ENCODE results near the gene NPAS2. TPM values are rescaled to one million over a fixed set of nuclear protein-coding genes. Genes with fewer than 3 reads are reported as not detected.

NPAS2 gene
- total and polyA plus RNA-seq, 2 donors from 2014 or later, result 8.4 to 44.5 TPM

- TF ChIP-seq CTCF (IDR thresholded peaks at IDR 0.05; ENCODE audit: borderline replicate concordance, extremely low read depth, insufficient read depth), result no peak
- no peak overlapping the region for H3K27ac ChIP-seq (ENCODE audit: low read depth in 2 of 2, low read length in 2 of 2)
Measured at GRCh38 chr2:100938031-100939026, 118.4 kb downstream of the NPAS2 start.

GRCh38 chr2:100939445-100939844 lies 119.5 kb downstream of the NPAS2 start:
- TF ChIP-seq CTCF (IDR thresholded peaks at IDR 0.05; ENCODE audit: borderline replicate concordance, extremely low read depth, insufficient read depth), result no peak
- FAIRE-seq (no peak), DNase-seq (no peak)
- no peak overlapping the region for H3K4me3 ChIP-seq (ENCODE audit: low read length in 3 of 3)
- no peaks in the 10 kb centered on the region for H3K27me3 ChIP-seq (ENCODE audit: control insufficient read depth, insufficient read depth, low read length)
- intact Hi-C loops (cut with DNase I), result no loop called here
- H3K9me3 ChIP-seq (ENCODE audit: control insufficient read depth in 2 of 3, insufficient read depth in 1 of 3, low read length in 3 of 3), result no peaks in the 10 kb centered on the region
- no peak overlapping the region for H3K27ac ChIP-seq (ENCODE audit: low read depth in 2 of 2, low read length in 2 of 2)
- H3K4me1 ChIP-seq (ENCODE audit: control insufficient read depth in 2 of 3, insufficient read depth in 2 of 3, low read depth in 1 of 3, low read length in 3 of 3), result no peaks in the 10 kb centered on the region
- peaks cover 0 to 9% (median 2%) of the 10 kb centered on the region in 3 donors for H3K36me3 ChIP-seq (ENCODE audit: control insufficient read depth in 2 of 3, insufficient read depth in 3 of 3, low read length in 3 of 3)
- no peak overlapping the region for H3K9ac ChIP-seq (ENCODE audit: low read length in 3 of 3)

More at GRCh38 chr2:100938031-100939026, 118.4 kb downstream of the NPAS2 start:
- FAIRE-seq (no peak), DNase-seq (no peak)
- Histone ChIP-seq H3K27me3 (ENCODE audit: control insufficient read depth, insufficient read depth, low read length) (no peaks in the 10 kb centered on the region), H3K4me3 (ENCODE audit: low read length in 3 of 3) (no peak overlapping the region), H3K9me3 (ENCODE audit: control insufficient read depth in 2 of 3, insufficient read depth in 1 of 3, low read length in 3 of 3) (no peaks in the 10 kb centered on the region), H3K9ac (ENCODE audit: low read length in 3 of 3) (no peak overlapping the region), H3K4me1 (ENCODE audit: control insufficient read depth in 2 of 3, insufficient read depth in 2 of 3, low read depth in 1 of 3, low read length in 3 of 3) (no peaks in the 10 kb centered on the region), H3K36me3 (ENCODE audit: control insufficient read depth in 2 of 3, insufficient read depth in 3 of 3, low read length in 3 of 3) (peaks cover 0 to 12% (median 4%) of the 10 kb centered on the region in 3 donors)
- intact Hi-C loops (cut with DNase I), result no loop called here

- H3K27me3 ChIP-seq (ENCODE audit: control insufficient read depth, insufficient read depth, low read length), result no peaks in the 10 kb centered on the region
- H3K9me3 ChIP-seq (ENCODE audit: control insufficient read depth in 2 of 3, insufficient read depth in 1 of 3, low read length in 3 of 3), result no peaks in the 10 kb centered on the region
- FAIRE-seq, result no peak
- no peak for DNase-seq
- peaks cover 0 to 2% (median 2%) of the 10 kb centered on the region in 3 donors for H3K36me3 ChIP-seq (ENCODE audit: control insufficient read depth in 2 of 3, insufficient read depth in 3 of 3, low read length in 3 of 3)
- H3K4me3 ChIP-seq (ENCODE audit: low read length in 3 of 3), result no peak overlapping the region
- no peak for TF ChIP-seq CTCF (IDR thresholded peaks at IDR 0.05; ENCODE audit: borderline replicate concordance, extremely low read depth, insufficient read depth)
- H3K4me1 ChIP-seq (ENCODE audit: control insufficient read depth in 2 of 3, insufficient read depth in 2 of 3, low read depth in 1 of 3, low read length in 3 of 3), result no peaks in the 10 kb centered on the region
- H3K9ac ChIP-seq (ENCODE audit: low read length in 3 of 3), result no peak overlapping the region
- intact Hi-C loops (cut with DNase I), result no loop called here
- H3K27ac ChIP-seq (ENCODE audit: low read depth in 2 of 2, low read length in 2 of 2), result no peak overlapping the region
Measured at GRCh38 chr2:100940240-100940639, 120.3 kb downstream of the NPAS2 start.
